HCT116 (cell line): ENCODE measurements around the gene SCFD2. TPM values are rescaled to one million over a fixed set of nuclear protein-coding genes. Genes with fewer than 3 reads are reported as not detected.

ENCODE experiments used
- ATAC-seq: fragments of 200-7000 bp; cut with Tn5 transposase; 2 replicates; pipeline ENCODE4 v1.9.1; 2020; ENCODE audit warnings: mild to moderate bottlenecking, moderate library complexity
- BruUV-seq: library from RNA; stranded (reverse); fragments of 400-500 nt; replicated peaks from 2 replicates; lab custom pipeline; 2021; lab: Mats Ljungman, UMichigan
- CTCF ChIA-PET: fragments of 300-600 bp; sonication (Branson Sonifier 250); formaldehyde crosslinking; loops from one replicate; lab custom pipeline; 2021; ENCODE audit warnings: antibody characterized with exemption; lab: Charles Lee
- POLR2A ChIA-PET: fragments of 300-600, 350-600 bp; sonication (Branson Sonifier 250); formaldehyde crosslinking; loops from one replicate; lab custom pipeline; 2021; ENCODE audit warnings: antibody characterized with exemption; lab: Charles Lee
- RAD21 ChIA-PET, 2 experiments: fragments of 300-600 bp; sonication (Branson Sonifier 250); formaldehyde crosslinking; loops; one replicate each; lab custom pipeline; 2023; ENCODE audit warnings: low total read pairs in 2 of 2; ENCODE audit not compliant: uncharacterized antibody in 2 of 2, unreplicated experiment in 2 of 2, low non-redundant PET in 1 of 2; lab: Charles Lee
- DNase-seq: peaks from one replicate; pipeline ENCODE4 v3.0.0-alpha.2; 2010; ENCODE audit warnings: low read depth, low spot score
- H2AFZ ChIP-seq: fragments of 200-600 bp; shearing (Covaris generic), sonication (generic); 2 replicates; pipeline ENCODE4 v1.6.1; 2017; ENCODE audit warnings: low read depth, mixed run types, mixed read lengths, antibody characterized with exemption, low read length; ENCODE audit not compliant: poor library complexity, severe bottlenecking
- H3K27ac ChIP-seq: 2 replicates; pipeline ENCODE4 v1.5.1; 2012; ENCODE audit warnings: low read depth, low read length
- H3K27me3 ChIP-seq: fragments of 200-600 bp; sonication (generic); 2 replicates; pipeline ENCODE4 v1.6.1; 2016; ENCODE audit warnings: mixed run types, low read length, mixed read lengths; ENCODE audit not compliant: insufficient read depth
- H3K36me3 ChIP-seq, 2 experiments: fragments of 200-500 bp in 1 of 2; fragments of 200-600 bp in 1 of 2; sonication (Bioruptor generic) in 1 of 2; sonication (generic) in 1 of 2; 2 replicates each; pipeline versions ENCODE4 v1.5.1 to v1.6.1; 2014 to 2016; ENCODE audit warnings: low read length in 2 of 2, inconsistent platforms in 1 of 2, mixed read lengths in 1 of 2, mixed run types in 1 of 2; ENCODE audit not compliant: insufficient read depth in 2 of 2, control insufficient read depth in 1 of 2
- H3K4me1 ChIP-seq, 2 experiments: fragments of 200-600 bp in 1 of 2; sonication (generic) in 1 of 2; 2 replicates each; pipeline versions ENCODE4 v1.5.1 to v1.6.1; 2012 to 2017; ENCODE audit warnings: low read length in 2 of 2, inconsistent platforms in 1 of 2, mild to moderate bottlenecking in 1 of 2, mixed read lengths in 1 of 2, mixed run types in 1 of 2, moderate library complexity in 1 of 2; ENCODE audit not compliant: insufficient read depth in 2 of 2, control insufficient read depth in 1 of 2
- H3K4me2 ChIP-seq: fragments of 200-600 bp; sonication (generic); 2 replicates; pipeline ENCODE4 v1.6.1; 2017; ENCODE audit warnings: mixed run types, low read length, mixed read lengths
- H3K4me3 ChIP-seq, 2 experiments: fragments of 200-600 bp in 1 of 2; sonication (generic) in 1 of 2; replicated peaks in 1 of 2; 2 replicates each; pipeline ENCODE4 v1.5.1; 2011 to 2016; ENCODE audit warnings: low read length in 2 of 2, control low read depth in 1 of 2, low read depth in 1 of 2, mild to moderate bottlenecking in 1 of 2, mixed read lengths in 1 of 2, mixed run types in 1 of 2
- H3K79me2 ChIP-seq: fragments of 200-600 bp; sonication (generic); 2 replicates; pipeline ENCODE4 v1.6.1; 2017; ENCODE audit warnings: mild to moderate bottlenecking, mixed run types, low read length, moderate library complexity, mixed read lengths; ENCODE audit not compliant: insufficient read depth
- H3K9ac ChIP-seq: fragments of 200-600 bp; sonication (generic); 2 replicates; pipeline ENCODE4 v1.6.1; 2016; ENCODE audit warnings: low read length, mixed read lengths
- H3K9me2 ChIP-seq: fragments of 200-600 bp; sonication (generic), shearing (Covaris generic); 2 replicates; pipeline ENCODE4 v1.6.1; 2017; ENCODE audit warnings: mixed run types, mild to moderate bottlenecking, moderate library complexity; ENCODE audit not compliant: insufficient read depth
- H3K9me3 ChIP-seq, 2 experiments: fragments of 200-500 bp in 1 of 2; fragments of 200-600 bp in 1 of 2; sonication (Bioruptor generic) in 1 of 2; sonication (generic) in 1 of 2; 2 replicates each; pipeline ENCODE4 v1.6.1; 2014 to 2017; ENCODE audit warnings: low read length in 2 of 2, mixed read lengths in 2 of 2, inconsistent platforms in 1 of 2, low read depth in 1 of 2, mild to moderate bottlenecking in 1 of 2, mixed run types in 1 of 2, moderate library complexity in 1 of 2; ENCODE audit not compliant: control insufficient read depth in 1 of 2, insufficient read depth in 1 of 2
- H4K20me1 ChIP-seq: fragments of 200-600 bp; sonication (generic), shearing (Covaris generic); 2 replicates; pipeline ENCODE4 v1.6.1; 2017; ENCODE audit warnings: mixed run types, mild to moderate bottlenecking, moderate library complexity; ENCODE audit not compliant: insufficient read depth
- ATF3 ChIP-seq: IDR thresholded peaks from 2 replicates; pipeline ENCODE4 v1.6.1; 2012
- EGR1 ChIP-seq: IDR thresholded peaks from 2 replicates; pipeline ENCODE4 v1.6.1; 2012; ENCODE audit warnings: low read depth
- ELF1 ChIP-seq: IDR thresholded peaks from 2 replicates; pipeline ENCODE4 v1.6.1; 2012; ENCODE audit warnings: low read depth, borderline replicate concordance
- EZH2phosphoT487 ChIP-seq: fragments of 200-600 bp; IDR thresholded peaks from 2 replicates; pipeline ENCODE4 v1.6.1; 2018; ENCODE audit warnings: antibody characterized with exemption, borderline replicate concordance
- FOSL1 ChIP-seq: IDR thresholded peaks from 2 replicates; pipeline ENCODE4 v1.6.1; 2012; ENCODE audit warnings: low read depth
- MAX ChIP-seq: IDR thresholded peaks from 2 replicates; pipeline ENCODE4 v1.6.1; 2012
- ZNF274 ChIP-seq: fragments of 200-500 bp; sonication (Bioruptor generic); IDR thresholded peaks from 2 replicates; pipeline ENCODE4 v1.6.1; 2014; ENCODE audit warnings: mild to moderate bottlenecking, low read depth, low read length, inconsistent platforms
- intact Hi-C: fragments of 100-400 bp; cut with micrococcal nuclease; formaldehyde crosslinking; loops from 2 replicates; pipeline ENCODE4 v1.10.0; 2022
- total RNA-seq: library from RNA; stranded (reverse); gene quantifications from one replicate; pipeline ENCODE4 v1.2.1, GENCODE V29; 2021; ENCODE audit not compliant: unreplicated experiment

The SCFD2 gene
- total RNA-seq, 1 experiment from 2014 or later = 13.6 TPM

GRCh38 chr4:52941450-52941849 is 424.4 kb downstream of the SCFD2 start:
- Histone ChIP-seq H3K79me2 (no peaks in the 10 kb centered on the region), H3K4me1 (no peaks in the 10 kb centered on the region), H2AFZ (no peak overlapping the region), H4K20me1 (no peaks in the 10 kb centered on the region), H3K9me3 (no peaks in the 10 kb centered on the region), H3K4me3 (no peak overlapping the region), H3K4me2 (no peak overlapping the region), H3K27me3 (no peaks in the 10 kb centered on the region), H3K27ac (no peak overlapping the region), H3K9ac (no peak overlapping the region), H3K9me2 (no peaks in the 10 kb centered on the region), H3K36me3 (no peaks in the 10 kb centered on the region)
- ATAC-seq (no peak), DNase-seq (no peak)
- ChIA-PET CTCF (no interaction called here), RAD21 (no interaction called here), POLR2A (no interaction called here)
- TF ChIP-seq ZNF274 = no peak
- intact Hi-C loops = no loop called here
- no TSS peak for BruUV-seq

GRCh38 chr4:52939739-52940138 is 426.1 kb downstream of the SCFD2 start:
- BruUV-seq = no TSS peak
- H3K9ac ChIP-seq = no peak overlapping the region
- no peaks in the 10 kb centered on the region for H3K27me3 ChIP-seq
- H3K36me3 ChIP-seq = no peaks in the 10 kb centered on the region
- H3K9me2 ChIP-seq = no peaks in the 10 kb centered on the region
- ATAC-seq (no peak), DNase-seq (no peak)
- no peak overlapping the region for H3K27ac ChIP-seq
- ChIA-PET RAD21 (interaction anchor here in 1 of 2 experiments (0.6 kb wide), 1 partner anchor 76 kb away, joined by 3 read pairs; no protein-coding TSS in a partner anchor), CTCF (no interaction called here), POLR2A (no interaction called here)
- no peaks in the 10 kb centered on the region for H4K20me1 ChIP-seq
- H3K79me2 ChIP-seq = no peaks in the 10 kb centered on the region
- no peak overlapping the region for H3K4me2 ChIP-seq
- no peak overlapping the region for H3K4me3 ChIP-seq
- no peaks in the 10 kb centered on the region for H3K9me3 ChIP-seq
- intact Hi-C loops = no loop called here
- TF ChIP-seq ELF1 (no peak), ATF3 (no peak), MAX (no peak), FOSL1 (no peak), EZH2phosphoT487 (no peak), EGR1 (no peak)
- no peaks in the 10 kb centered on the region for H3K4me1 ChIP-seq
- no peak overlapping the region for H2AFZ ChIP-seq
